ENCODE data around the gene TJP3.

DNA sequence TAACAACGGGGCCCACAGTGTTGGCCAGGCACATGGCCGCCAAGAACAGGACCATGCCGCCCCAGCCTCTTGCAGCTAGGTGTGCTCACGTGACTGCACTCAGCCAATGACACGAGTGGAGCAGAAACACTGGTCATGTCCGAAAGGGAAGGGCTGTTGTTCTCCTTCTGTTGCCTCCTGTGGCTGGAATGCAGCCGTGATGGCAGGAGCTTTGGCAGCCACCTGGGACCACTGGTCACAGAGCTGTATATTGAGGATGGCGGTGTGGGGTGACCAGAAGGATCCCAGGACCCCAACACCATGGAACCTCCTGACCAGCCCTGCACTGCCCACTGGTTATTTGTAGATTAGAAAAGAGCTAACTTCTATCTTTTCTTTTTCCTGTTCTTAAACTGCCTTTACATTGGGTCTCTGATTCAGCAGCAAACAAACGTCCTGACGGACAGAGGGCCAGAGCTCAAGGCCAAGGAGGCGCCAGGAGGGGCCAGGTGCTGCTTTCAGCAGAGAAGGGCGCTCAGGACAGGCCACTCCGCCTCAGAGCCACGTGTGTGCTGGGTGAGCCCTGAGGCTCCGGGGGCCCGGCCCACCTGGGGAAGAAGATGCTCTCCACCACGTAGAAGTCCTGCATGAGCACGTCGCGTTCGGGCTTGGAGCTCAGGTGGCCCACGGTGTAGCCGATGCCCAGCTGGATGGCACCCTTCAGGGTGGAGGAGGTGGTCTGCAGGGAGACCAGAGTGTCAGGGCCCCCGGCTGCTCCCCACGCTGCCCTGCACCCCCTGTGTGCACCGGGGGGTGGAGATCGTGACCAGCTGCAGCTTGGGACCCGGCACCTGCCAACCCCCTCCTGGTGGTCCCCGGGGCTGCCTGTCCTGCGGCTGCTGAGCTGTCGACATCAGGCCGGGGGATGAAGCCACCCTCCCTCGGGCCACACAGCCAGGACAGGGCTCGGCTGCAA is 46.6 kb upstream of the TJP3 start:
- TF ChIP-seq, protein P1, sequence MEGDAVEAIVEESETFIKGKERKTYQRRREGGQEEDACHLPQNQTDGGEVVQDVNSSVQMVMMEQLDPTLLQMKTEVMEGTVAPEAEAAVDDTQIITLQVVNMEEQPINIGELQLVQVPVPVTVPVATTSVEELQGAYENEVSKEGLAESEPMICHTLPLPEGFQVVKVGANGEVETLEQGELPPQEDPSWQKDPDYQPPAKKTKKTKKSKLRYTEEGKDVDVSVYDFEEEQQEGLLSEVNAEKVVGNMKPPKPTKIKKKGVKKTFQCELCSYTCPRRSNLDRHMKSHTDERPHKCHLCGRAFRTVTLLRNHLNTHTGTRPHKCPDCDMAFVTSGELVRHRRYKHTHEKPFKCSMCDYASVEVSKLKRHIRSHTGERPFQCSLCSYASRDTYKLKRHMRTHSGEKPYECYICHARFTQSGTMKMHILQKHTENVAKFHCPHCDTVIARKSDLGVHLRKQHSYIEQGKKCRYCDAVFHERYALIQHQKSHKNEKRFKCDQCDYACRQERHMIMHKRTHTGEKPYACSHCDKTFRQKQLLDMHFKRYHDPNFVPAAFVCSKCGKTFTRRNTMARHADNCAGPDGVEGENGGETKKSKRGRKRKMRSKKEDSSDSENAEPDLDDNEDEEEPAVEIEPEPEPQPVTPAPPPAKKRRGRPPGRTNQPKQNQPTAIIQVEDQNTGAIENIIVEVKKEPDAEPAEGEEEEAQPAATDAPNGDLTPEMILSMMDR (conservative IDR thresholded peaks at IDR 0.05; ENCODE audit: low read depth in 2 of 2) = no peak
- no peak for TF ChIP-seq JUNB (IDR thresholded peaks at IDR 0.05; ENCODE audit: unreplicated experiment)

Data from GM23338 (cell line).